NCI-H524 (cell line): ENCODE measurements around the gene EXOC4.

ENCODE experiments used
- DNase-seq, 2 experiments: peaks; one replicate each; lab custom pipeline; 2025; lab: John Stamatoyannopoulos, UW

EXOC4 gene

DNA sequence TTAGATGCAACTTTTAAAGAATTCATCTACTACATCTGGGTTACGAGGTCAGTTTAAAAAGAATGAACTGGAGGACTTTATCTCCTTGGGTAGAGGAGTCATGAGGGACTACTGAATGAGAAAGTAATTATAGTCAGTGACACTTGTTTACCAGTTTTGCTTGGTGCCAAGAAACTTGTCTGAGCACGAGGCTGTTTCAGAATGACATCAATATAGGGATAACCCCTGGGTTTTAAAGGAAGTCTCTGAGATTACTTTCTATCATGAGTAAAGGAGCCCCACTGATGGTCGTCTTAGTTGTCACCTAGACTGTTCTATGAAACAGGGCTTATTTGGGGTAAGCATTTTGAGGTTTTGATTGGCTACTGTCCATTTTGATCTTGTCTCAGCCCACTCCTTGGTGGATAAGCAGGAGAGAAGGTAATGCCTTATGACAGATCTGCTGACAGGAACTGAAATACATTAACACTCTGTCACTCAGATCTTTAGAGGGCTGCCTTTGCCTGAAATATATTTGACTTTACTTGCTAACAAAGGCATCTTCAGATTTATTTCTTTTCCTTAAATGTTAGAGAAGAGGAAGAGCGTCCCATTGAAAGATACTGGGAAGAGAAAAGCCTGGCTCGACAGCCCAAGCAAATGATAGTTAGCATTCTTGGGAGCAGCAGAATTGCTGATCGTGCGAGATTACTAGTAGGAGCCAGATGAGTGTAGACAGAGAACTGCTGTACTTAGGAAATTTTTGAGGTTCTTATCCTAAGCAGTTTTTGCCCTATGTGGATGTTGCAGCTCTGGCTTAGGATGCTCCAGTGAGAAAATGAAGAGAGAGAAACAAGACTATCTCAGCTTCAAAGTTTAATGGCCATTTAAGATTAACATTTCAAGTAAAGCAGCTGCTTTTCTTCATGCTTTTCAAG lies 575.1 kb downstream of the EXOC4 start:
- DNase-seq: no peak

- no peak for DNase-seq
Observed at GRCh38 chr7:133828906-133829305, 576.0 kb downstream of the EXOC4 start.

DNA sequence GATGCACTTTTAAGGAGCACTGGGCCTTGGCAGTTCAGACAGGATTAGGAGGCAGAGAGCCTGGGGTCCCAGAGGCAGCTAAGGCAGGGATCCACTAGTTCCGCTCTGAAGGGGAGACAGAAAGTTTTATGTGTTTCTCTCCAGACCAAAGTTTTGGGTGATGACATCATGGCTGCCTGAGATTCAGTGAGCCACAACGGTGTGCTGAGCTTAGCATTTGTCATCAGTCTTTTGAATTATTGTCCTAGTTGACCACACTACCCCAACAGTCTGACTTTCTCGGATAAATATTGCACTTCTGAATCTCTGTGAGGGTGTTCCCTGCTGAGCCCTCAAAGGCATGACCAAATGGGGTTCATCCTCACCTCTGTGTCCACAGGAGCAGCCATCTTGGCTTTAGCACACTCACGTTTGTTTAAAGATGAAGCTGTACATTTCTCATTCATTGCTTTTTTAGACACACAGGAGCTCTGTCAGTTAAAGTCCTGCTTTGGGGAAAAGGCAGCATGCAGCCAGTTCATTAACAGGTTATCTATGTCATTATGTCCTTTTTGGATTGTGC lies 576.5 kb downstream of the EXOC4 start:
- DNase-seq: no peak

DNA sequence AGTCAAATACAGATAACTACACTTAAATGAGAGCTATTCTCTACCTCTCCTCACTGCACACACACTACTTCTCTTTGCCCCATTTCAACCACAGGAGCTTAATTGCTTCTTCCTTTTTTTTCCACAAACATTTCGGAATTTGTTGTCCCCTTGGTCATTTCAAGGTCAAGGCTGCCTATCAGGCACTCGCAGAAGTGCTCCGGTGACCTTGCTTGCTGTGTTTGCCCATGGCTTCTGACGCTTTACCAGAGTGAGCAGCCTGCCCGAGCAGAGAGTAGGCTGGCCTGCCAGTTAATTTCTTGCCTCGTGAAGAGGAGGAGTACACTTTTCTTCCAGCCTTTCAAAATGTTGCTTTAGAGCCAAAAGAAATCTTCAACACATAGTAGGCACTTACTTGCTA lies 577.2 kb downstream of the EXOC4 start:
- no peak for DNase-seq

- peak in 1 of 2 experiments; percentile 64 for DNase-seq
Observed at GRCh38 chr7:133836666-133837065, 583.8 kb downstream of the EXOC4 start.

DNA sequence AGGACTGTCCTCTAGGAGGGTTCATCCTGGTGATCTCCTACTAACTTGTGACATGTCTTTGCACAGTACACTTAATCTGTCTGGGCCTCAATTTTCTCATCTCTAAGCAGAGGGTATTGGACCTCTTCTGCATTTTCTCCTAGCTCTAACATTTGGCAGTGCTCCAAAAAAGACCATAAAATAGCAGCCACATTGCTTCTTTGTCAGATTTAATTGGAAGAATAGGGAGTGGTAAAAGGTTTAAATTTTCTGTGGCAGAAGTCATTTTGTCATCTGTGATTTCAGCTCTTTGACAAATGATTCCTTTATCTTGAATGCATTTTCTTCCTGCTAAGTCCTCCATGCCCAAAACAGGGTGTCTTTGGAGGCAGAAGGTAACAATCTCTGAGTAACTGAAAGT lies 584.3 kb downstream of the EXOC4 start:
- no peak for DNase-seq

DNA sequence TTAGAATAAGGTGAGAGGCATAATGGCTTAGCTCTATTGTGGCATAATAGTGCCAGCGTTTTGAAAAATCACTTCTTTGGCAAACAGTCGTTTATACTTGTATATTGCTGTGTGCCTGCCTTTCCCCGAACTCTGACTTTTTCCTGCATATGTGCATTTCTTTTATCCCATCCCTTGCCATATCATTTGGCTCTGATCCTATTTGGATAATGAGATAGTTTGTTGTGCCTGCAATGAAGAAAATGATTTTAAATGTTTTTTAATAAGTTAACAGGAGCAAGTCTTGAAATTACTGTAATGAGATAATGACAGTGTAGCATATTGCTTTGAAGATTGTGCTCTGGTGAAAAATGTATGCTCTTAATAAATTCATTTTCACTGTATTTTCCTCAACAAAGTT lies 586.2 kb downstream of the EXOC4 start:
- DNase-seq: no peak

GRCh38 chr7:133843341-133843740 lies 590.5 kb downstream of the EXOC4 start:
- DNase-seq: no peak

GRCh38 chr7:133845005-133845404 lies 592.1 kb downstream of the EXOC4 start:
- DNase-seq: no peak

- no peak for DNase-seq
Observed at GRCh38 chr7:133846203-133846945, 593.5 kb downstream of the EXOC4 start.

DNA sequence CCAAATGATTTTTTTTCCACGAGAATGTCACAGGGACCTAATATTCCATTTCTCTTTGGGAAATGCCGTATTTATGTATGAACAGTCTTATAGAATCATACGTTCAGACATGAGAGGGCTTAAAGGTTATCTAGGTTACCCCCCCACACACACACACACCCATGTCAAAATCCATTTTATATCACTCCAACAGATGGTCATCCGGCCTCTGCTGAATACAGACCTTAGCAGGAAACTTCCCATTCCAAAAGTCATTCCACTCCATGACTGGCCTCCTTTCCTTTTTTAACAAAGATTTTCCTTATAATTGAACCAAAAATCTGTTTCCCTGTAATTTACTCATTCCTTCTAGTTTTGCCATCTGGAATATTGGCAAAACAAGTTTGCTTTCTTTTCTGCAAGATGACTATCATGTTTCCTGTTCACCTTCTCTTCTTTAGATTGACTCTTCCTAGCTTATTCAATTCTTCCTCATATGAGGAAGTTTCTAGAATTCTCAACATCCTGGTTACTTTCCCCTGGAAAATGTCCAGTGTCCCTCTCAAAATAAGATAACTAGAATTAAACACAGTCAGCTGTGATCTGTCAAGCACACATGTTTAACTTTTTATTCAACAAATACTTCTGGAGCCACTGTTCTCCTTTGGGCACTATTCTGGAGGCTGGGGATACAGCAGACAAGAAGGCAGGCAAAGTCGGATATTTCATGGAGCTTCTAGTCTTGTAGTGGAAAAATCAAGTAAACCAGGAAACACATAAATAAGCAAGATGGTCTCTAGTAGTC lies 597.8 kb downstream of the EXOC4 start:
- DNase-seq: no peak

DNA sequence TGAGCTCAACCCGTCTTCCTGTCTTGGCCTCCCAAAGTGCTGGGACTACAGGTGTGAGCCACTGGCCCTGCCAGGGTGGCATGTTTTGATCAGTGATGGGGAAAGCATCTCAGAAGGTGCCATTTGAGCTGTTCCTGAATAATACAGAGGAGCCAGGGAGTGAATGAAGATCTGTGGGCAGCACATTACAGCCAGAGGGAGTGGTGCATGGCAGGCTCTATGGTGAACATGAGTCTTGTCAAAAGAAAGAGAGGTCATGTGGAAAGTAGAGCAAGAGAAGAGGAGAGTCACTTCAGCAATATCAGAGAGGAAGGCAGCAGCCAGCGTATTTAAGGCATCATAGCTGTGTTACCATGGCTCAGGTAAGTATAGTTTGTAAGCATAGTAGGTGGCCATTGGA lies 598.5 kb downstream of the EXOC4 start:
- no peak for DNase-seq

GRCh38 chr7:133853706-133854276 lies 600.9 kb downstream of the EXOC4 start:
- DNase-seq: peak; percentile 24 to 67

- peak in 1 of 2 experiments; percentile 39 for DNase-seq
Observed at GRCh38 chr7:133854739-133855138, 601.9 kb downstream of the EXOC4 start.

- no peak for DNase-seq
Observed at GRCh38 chr7:133857376-133858119, 604.7 kb downstream of the EXOC4 start.

DNA sequence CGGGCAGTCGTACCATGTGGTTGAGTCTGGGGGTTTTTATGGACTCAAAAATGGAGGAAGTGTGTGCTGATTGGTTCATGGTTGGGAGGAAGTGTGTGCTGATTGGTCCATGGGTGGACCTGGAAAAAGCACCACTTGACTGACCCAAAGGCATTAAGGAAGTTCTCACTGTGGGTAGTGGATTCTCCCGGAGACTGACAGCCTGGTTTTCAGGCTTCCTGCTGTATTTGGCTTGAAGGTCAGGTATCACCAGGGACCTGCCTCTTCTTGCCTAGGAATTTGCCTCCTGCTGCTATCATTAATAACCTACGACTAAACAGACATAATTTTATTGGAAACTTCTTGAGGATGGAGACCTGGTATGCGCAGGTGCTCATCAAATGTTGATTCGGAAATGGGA lies 605.4 kb downstream of the EXOC4 start:
- DNase-seq: no peak

- DNase-seq: no peak
Observed at GRCh38 chr7:133859231-133859630, 606.4 kb downstream of the EXOC4 start.

DNA sequence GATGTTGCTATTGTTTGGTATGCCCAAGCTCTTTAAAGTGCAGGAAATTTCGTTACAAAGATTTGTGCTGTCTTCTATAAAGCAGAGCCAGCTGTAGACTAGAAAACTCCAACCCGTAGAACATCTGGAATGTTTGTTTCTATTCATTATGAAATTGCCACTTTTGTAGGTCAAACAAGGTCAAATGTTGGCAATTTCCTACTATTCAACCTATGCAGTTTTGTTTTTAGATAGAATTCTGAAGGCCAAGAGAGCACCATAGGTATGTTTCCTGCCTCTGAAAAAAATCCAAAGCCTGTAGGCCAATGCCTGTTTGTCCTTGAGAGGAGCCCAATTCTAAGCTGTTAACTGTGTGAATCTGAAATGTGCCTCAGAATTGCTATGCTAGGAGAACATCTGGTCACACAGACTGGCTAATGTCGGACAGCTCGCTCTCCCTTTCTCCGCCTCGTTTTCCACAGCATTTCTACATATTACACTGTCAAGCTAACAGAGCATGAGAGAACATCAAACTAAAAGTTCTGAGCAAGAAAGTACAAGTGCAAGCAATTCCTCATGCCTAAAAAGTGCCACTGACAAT lies 607.1 kb downstream of the EXOC4 start:
- no peak for DNase-seq

DNA sequence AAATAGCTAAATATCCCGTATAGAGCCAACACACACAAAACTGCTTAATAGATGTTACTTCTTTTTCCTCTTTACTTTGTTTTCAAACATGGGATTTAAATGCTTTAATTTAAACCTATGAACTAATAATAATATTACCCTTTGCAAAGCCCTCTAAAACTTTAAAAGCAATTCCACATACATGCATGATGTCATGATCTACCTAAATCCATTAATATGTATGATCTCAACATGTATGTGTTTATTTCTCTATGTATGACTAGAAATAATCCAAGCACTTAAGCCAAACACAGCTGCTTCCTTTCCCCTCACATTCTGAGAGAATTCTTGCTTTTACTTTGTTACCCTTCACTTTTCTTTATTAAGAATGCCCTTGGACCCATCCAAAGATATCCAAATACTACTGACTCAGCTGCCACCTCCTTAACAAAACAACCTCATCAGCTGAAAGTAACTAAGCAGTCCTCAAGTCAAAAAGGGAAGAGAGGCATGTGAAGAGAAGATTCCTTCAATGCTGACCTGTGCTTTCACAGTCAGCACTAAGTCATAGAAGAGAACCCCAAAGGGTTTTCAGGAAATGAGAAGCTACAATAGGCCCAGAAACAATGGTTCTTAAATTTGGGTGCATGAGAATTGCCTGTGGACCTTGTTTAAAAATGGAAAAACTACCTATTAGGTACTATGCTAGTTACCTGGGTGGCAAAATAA lies 607.9 kb downstream of the EXOC4 start:
- no peak for DNase-seq

- DNase-seq: no peak
Observed at GRCh38 chr7:133861876-133862275, 609.0 kb downstream of the EXOC4 start.
